BE2C (cell line): Measurements from ENCODE around the gene KCTD10.

Source experiments
- DNase-seq: peaks from one replicate; pipeline ENCODE4 v3.0.0-alpha.2; 2020
- H3K27me3 ChIP-seq: fragments of 250-450 bp; sonication (Bioruptor Pico); 2 replicates; pipeline ENCODE4 v1.5.1; 2020; ENCODE audit warnings: mild to moderate bottlenecking
- H3K36me3 ChIP-seq: fragments of 250-450 bp; sonication (Bioruptor Pico); 2 replicates; pipeline ENCODE4 v1.5.1; 2020; ENCODE audit warnings: mild to moderate bottlenecking
- H3K4me1 ChIP-seq: fragments of 250-450 bp; sonication (Bioruptor Pico); 2 replicates; pipeline ENCODE4 v1.5.1; 2020
- H3K4me3 ChIP-seq: 2 replicates; pipeline ENCODE4 v1.5.1; 2011; ENCODE audit warnings: low read depth, low read length
- H3K9me3 ChIP-seq: fragments of 250-450 bp; sonication (Bioruptor Pico); 2 replicates; pipeline ENCODE4 v1.5.1; 2020
- TF ChIP-seq, protein P1 (sequence below): IDR thresholded peaks from 2 replicates; pipeline ENCODE4 v1.5.1; 2012; ENCODE audit warnings: mild to moderate bottlenecking, low read depth, low read length

Gene KCTD10

GRCh38 chr12:109439181-109439580, 37.9 kb downstream of the KCTD10 start:
- H3K4me3 ChIP-seq: no peak overlapping the region
- no peak for DNase-seq

GRCh38 chr12:109436188-109436560, 40.9 kb downstream of the KCTD10 start:
- no peaks in the 10 kb centered on the region for H3K27me3 ChIP-seq

More at GRCh38 chr12:109439181-109439580, 37.9 kb downstream of the KCTD10 start:
- TF ChIP-seq, protein P1, sequence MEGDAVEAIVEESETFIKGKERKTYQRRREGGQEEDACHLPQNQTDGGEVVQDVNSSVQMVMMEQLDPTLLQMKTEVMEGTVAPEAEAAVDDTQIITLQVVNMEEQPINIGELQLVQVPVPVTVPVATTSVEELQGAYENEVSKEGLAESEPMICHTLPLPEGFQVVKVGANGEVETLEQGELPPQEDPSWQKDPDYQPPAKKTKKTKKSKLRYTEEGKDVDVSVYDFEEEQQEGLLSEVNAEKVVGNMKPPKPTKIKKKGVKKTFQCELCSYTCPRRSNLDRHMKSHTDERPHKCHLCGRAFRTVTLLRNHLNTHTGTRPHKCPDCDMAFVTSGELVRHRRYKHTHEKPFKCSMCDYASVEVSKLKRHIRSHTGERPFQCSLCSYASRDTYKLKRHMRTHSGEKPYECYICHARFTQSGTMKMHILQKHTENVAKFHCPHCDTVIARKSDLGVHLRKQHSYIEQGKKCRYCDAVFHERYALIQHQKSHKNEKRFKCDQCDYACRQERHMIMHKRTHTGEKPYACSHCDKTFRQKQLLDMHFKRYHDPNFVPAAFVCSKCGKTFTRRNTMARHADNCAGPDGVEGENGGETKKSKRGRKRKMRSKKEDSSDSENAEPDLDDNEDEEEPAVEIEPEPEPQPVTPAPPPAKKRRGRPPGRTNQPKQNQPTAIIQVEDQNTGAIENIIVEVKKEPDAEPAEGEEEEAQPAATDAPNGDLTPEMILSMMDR: no peak
- no peaks in the 10 kb centered on the region for H3K36me3 ChIP-seq
- H3K9me3 ChIP-seq: no peaks in the 10 kb centered on the region
- H3K27me3 ChIP-seq: no peaks in the 10 kb centered on the region
- 0 out of 2 replicates have a peak, but pooled peaks cover 2% of the 10 kb centered on the region for H3K4me1 ChIP-seq

DNA sequence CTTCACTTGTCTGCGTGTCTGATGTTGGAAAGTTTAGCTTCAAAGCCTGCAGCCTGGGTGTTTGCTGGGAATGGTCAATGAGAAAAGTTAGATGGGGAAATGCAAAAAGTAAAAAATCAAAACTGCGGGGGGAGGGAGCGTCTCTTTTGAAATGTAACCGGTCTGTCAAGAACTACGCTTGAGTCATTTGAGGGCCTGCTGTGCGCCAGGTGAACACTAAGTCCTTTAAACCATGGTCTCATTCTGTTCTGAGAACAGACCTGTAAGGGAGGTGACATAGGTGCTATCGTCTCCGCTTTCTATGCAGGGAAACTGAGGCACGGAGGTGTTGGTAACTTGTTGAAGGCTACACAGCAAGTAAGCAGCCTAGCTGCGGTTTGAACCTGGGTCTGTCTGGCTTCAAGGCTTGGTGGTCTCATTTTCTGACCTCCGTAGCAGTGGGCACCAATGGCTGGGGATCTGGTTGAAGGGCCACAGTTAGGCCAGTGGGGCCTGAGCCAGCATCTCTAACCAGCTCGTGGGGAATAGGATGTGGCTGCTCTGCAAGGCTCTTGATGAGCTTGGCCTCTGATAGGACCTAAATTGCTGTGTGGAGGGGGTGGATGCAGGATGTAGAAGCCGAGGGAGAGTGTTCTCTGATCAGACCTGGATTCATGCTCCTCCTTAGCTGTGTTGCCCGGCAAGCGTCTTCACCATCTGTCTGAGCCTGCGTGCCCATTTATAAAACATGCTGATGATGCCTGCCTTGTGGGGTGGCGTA, 41.5 kb downstream of the KCTD10 start:
- no peaks in the 10 kb centered on the region for H3K36me3 ChIP-seq
- H3K4me1 ChIP-seq: 0 out of 2 replicates have a peak, but pooled peaks cover under 1% of the 10 kb centered on the region
- H3K27me3 ChIP-seq: no peaks in the 10 kb centered on the region
- H3K9me3 ChIP-seq: no peaks in the 10 kb centered on the region
- TF ChIP-seq, protein P1: no peak
- DNase-seq: no peak
- H3K4me3 ChIP-seq: no peak overlapping the region

More at GRCh38 chr12:109436188-109436560, 40.9 kb downstream of the KCTD10 start:
- no peak for DNase-seq
- Histone ChIP-seq H3K4me3 (no peak overlapping the region), H3K36me3 (no peaks in the 10 kb centered on the region), H3K9me3 (no peaks in the 10 kb centered on the region), H3K4me1 (0 out of 2 replicates have a peak, but pooled peaks cover 2% of the 10 kb centered on the region)
- TF ChIP-seq, protein P1: no peak

DNA sequence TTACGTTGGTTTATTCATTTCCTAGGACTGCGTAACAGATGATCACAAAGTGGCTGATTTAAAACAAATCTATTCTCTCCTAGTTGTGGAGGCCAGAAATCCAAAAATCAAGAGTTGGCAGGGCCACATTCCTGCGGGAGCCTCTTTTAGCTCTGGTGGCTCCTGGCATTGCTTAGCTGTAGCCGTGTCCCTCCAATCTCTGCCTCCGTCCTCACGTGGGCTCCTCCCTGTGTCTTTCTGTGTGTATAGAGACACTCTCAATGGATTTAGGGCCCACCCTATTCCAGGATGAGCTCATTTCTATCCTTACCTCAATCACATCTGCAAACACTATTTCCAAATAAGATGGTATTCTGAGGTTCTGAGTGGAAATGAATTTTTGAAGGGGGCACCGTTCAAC, 42.5 kb downstream of the KCTD10 start:
- Histone ChIP-seq H3K4me1 (no peaks in the 10 kb centered on the region), H3K4me3 (no peak overlapping the region), H3K27me3 (no peaks in the 10 kb centered on the region), H3K36me3 (no peaks in the 10 kb centered on the region), H3K9me3 (no peaks in the 10 kb centered on the region)
- no peak for DNase-seq
- TF ChIP-seq, protein P1: no peak

GRCh38 chr12:109433618-109434017, 43.5 kb downstream of the KCTD10 start:
- Histone ChIP-seq H3K9me3 (no peaks in the 10 kb centered on the region), H3K4me3 (no peak overlapping the region), H3K4me1 (no peaks in the 10 kb centered on the region), H3K27me3 (no peaks in the 10 kb centered on the region), H3K36me3 (no peaks in the 10 kb centered on the region)
- DNase-seq: peak; percentile 27
- TF ChIP-seq, protein P1: peak; percentile 55

DNA sequence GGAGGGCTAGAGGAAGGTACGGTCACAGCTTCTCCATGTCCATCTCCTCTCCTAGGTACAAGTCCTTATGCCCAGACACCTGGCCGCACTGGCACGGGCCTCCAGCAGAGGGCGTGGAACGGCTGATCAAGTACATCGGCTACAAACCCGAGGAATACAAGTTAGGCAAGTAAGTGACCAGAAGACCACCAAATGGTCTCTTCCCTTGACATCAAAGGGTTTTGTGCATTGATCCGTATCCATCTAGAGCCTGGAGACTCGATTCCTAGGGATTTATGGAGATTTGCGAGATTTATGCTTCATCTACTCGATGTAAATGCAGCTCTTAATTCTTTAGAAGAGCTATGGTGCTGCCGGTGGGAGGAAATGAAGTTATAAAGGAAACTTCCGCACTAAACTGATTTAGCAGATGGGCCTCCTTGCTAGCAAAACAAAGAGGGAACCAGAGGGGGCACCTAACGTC, 44.2 kb downstream of the KCTD10 start:
- H3K4me1 ChIP-seq: no peaks in the 10 kb centered on the region
- H3K9me3 ChIP-seq: no peaks in the 10 kb centered on the region
- TF ChIP-seq, protein P1: peak; percentile 96
- DNase-seq: peak; percentile 92
- H3K4me3 ChIP-seq: no peak overlapping the region
- H3K36me3 ChIP-seq: no peaks in the 10 kb centered on the region
- H3K27me3 ChIP-seq: no peaks in the 10 kb centered on the region
